Right lobe of liver (tissue), 6 donors: ENCODE results near the gene DCC. TPM values are rescaled to one million over a fixed set of nuclear protein-coding genes. Genes with fewer than 3 reads are reported as not detected.

Experiments
- ATAC-seq, 4 donors: fragments of 200-7000 bp; cut with Tn5 transposase; one replicate each; pipeline ENCODE4 v1.9.1; 2020; ENCODE audit warnings: mild to moderate bottlenecking in 4 of 4, moderate library complexity in 4 of 4
- DNase-seq, 3 donors: peaks; one replicate each; pipeline ENCODE4 v3.0.0-alpha.2; 2020
- H3K27ac ChIP-seq, 3 donors: fragments of 200-600 bp; one replicate each; pipeline ENCODE4 v1.8.0; 2022
- H3K27me3 ChIP-seq, 2 donors: fragments of 200-600 bp; one replicate each; pipeline ENCODE4 v1.8.0; 2022
- H3K36me3 ChIP-seq, 4 donors: fragments of 200-600 bp; sonication (generic) in 1 of 4; one replicate each; pipeline versions ENCODE4 v1.5.1 to v1.8.0; 2017 to 2022; ENCODE audit warnings: control low read depth in 1 of 4
- H3K4me1 ChIP-seq, 4 donors: fragments of 200-600 bp; sonication (generic) in 1 of 4; one replicate each; pipeline versions ENCODE4 v1.5.1 to v1.8.0; 2017 to 2022; ENCODE audit warnings: control low read depth in 1 of 4
- H3K4me3 ChIP-seq, 3 donors: fragments of 200-600 bp; one replicate each; pipeline ENCODE4 v1.8.0; 2022
- H3K9me3 ChIP-seq, 4 donors: fragments of 200-600 bp; sonication (generic) in 1 of 4; one replicate each; pipeline versions ENCODE4 v1.5.1 to v1.8.0; 2017 to 2022; ENCODE audit warnings: control low read depth in 1 of 4
- CTCF ChIP-seq, 4 donors: fragments of 200-600 bp in 3 of 4; fragments of 450-650 bp in 1 of 4; IDR thresholded peaks; one replicate each; pipeline versions ENCODE4 v1.5.1 to v1.8.0; 2016 to 2022; ENCODE audit warnings: antibody characterized with exemption in 4 of 4, mild to moderate bottlenecking in 2 of 4
- POLR2A ChIP-seq: fragments of 450-650 bp; IDR thresholded peaks from one replicate; pipeline ENCODE4 v1.6.1; 2017; ENCODE audit warnings: antibody characterized with exemption, mild to moderate bottlenecking
- WGBS: methylation state at CpG from one replicate; pipeline ENCODE4 v1.1.6; 2018; ENCODE audit warnings: low coverage, low lambda C conversion rate; ENCODE audit not compliant: insufficient coverage; ENCODE audit errors: missing lambda C conversion rate; 5-methylcytosine and 5-hydroxymethylcytosine counted together
- intact Hi-C, 2 donors: fragments of 100-400 bp; cut with DNase I; formaldehyde crosslinking; loops; one replicate each; pipeline versions ENCODE4 v1.11.2 to v1.14.1; 2022
- total RNA-seq, 6 experiments: library from RNA; depleted of rRNA in 2 of 6; stranded (reverse); fragments of >200 nt in 2 of 6; fragmentation: NEBNext Ultra II Directional in 3 of 6; extraction: Animal tissue kit (Norgen Biotek cat#: 25700) in 3 of 6; gene quantifications; one replicate each; pipeline versions ENCODE4 v1.1.0 to v1.2.4, GENCODE V29; 2016 to 2023
- donor health status: DM: no; HTN: yes; CAD: no.
- donor health status: DM: no; HTN: no; CAD: no.
- donor health status: DM: no; HTN: no; CAD: no.
- donor health status: DM: no; HTN: yes; CAD: no.
- donor health status: DM: no; HTN: yes; CAD: no.

DCC gene
- total RNA-seq, 6 experiments from 2014 or later, result 0.06 TPM; not detected in 5

DNA sequence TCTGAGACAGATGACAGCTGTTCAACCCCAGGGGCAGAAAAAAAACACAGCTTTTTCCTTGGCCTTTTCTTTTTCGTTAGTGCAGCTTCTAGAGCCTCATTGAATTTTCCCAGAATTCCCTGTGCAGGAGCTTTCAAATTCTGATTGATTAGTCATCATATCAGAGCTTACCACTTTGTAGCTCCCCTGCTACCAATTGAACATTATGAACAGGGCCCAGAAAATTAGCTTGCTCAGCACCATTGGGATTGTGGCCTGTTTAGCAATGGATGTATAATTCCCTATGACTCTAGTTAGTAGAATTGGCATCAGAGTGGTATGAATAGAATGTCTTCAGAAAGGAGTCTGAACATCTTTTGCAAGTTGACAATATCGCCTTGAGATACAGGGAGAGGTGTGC, 631.1 kb downstream of the DCC start:
- ATAC-seq (no peak), DNase-seq (no peak)
- Histone ChIP-seq H3K36me3 (no peaks in the 10 kb centered on the region), H3K27ac (no peak overlapping the region), H3K9me3 (no peaks in the 10 kb centered on the region), H3K4me3 (no peak overlapping the region), H3K4me1 (no peaks in the 10 kb centered on the region), H3K27me3 (no peaks in the 10 kb centered on the region)
- intact Hi-C loops, result no loop called here
- 78% methylated on average over 2 of the region's 2 CpGs for WGBS
- no peak for TF ChIP-seq CTCF (IDR thresholded peaks at IDR 0.05)
- TF ChIP-seq POLR2A, result no peak

DNA sequence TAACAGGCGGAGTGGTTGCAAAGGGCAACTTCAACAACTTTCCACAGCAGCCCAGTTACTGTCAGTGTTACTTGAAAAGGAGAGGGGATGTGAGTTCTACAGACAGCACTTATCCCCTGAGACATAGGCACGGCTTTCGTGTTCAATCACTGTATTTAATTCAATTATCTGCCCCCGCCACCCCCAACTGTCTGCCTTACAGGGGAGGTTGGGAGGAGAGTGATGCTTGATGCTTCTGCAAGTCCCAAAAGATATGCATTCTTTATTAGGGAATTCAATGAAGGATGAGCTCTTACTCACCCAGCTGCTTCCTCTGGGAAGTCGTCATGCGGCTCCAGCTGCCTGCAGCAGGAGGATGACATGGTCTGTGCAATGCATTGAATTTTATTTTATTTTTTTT, 639.9 kb downstream of the DCC start:
- TF ChIP-seq CTCF (IDR thresholded peaks at IDR 0.05), result no peak
- no peak for TF ChIP-seq POLR2A
- Histone ChIP-seq H3K36me3 (no peaks in the 10 kb centered on the region), H3K27me3 (no peaks in the 10 kb centered on the region), H3K9me3 (no peaks in the 10 kb centered on the region), H3K4me1 (no peaks in the 10 kb centered on the region), H3K4me3 (no peak overlapping the region), H3K27ac (no peak overlapping the region)
- ATAC-seq (no peak), DNase-seq (no peak)
- WGBS, result 52% methylated on average over 6 of the region's 6 CpGs
- intact Hi-C loops, result no loop called here

DNA sequence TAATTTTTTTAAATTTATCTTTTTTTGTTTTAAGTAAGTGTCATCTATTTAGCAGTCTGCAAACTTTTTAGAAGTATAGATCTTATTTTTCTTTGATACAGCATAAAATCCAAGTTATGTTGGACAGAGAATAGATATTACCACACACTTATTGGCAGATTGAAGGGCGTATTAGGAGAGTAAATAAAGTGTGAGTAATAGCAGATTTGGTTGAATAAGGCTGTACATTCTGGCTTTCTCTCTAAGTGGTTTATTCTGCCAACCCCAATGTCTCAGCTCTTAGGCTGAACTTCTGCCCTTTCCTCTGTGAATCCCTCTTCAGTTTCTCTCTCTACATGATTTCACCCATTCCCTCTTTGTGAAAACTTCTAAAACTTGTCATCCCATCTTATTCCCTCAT, 651.2 kb downstream of the DCC start:
- Histone ChIP-seq H3K4me3 (no peak overlapping the region), H3K36me3 (no peaks in the 10 kb centered on the region), H3K27me3 (no peaks in the 10 kb centered on the region), H3K27ac (no peak overlapping the region), H3K4me1 (peaks cover 0 to 16% (median 0%) of the 10 kb centered on the region in 4 donors), H3K9me3 (no peaks in the 10 kb centered on the region)
- TF ChIP-seq CTCF (IDR thresholded peaks at IDR 0.05) (no peak), POLR2A (no peak)
- peak in 3 of 4 donors; percentile 21 to 85 (median 62) for ATAC-seq
- WGBS, result 13% methylated on average over 1 of the region's 1 CpG
- DNase-seq, result no peak
- intact Hi-C loops, result no loop called here

DNA sequence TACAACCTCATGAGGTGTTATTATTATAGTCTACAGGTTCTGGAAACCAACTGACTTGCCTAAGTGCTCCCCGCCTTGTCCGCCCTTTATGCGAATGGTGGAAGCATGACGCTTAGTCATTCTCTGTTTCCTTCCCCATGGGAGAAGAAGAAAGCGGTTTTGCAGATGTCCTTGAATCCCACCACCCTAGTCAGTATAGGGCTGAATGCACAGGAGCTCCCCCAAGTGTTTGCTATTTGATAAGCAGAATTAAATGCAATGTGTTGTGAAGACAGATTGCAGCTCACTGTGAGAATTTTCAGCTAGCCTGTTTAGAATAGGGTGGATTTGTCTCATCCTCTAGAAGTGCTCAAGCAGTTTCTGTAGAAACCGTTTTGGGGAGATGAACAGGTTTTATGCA, 652.0 kb downstream of the DCC start:
- H3K9me3 ChIP-seq, result no peaks in the 10 kb centered on the region
- no peak overlapping the region for H3K4me3 ChIP-seq
- TF ChIP-seq CTCF (IDR thresholded peaks at IDR 0.05) (peak in 1 of 4 donors; percentile 28), POLR2A (no peak)
- WGBS, result 49% methylated on average over 6 of the region's 6 CpGs
- ATAC-seq (no peak), DNase-seq (no peak)
- H3K27ac ChIP-seq, result no peak overlapping the region
- no peaks in the 10 kb centered on the region for H3K27me3 ChIP-seq
- no peaks in the 10 kb centered on the region for H3K36me3 ChIP-seq
- H3K4me1 ChIP-seq, result peaks cover 0 to 16% (median 0%) of the 10 kb centered on the region in 4 donors
- intact Hi-C loops, result no loop called here

GRCh38 chr18:52995875-52996274, 655.9 kb downstream of the DCC start:
- H3K9me3 ChIP-seq, result no peaks in the 10 kb centered on the region
- H3K4me1 ChIP-seq, result peaks cover 0 to 11% (median 0%) of the 10 kb centered on the region in 4 donors
- intact Hi-C loops, result no loop called here
- no peaks in the 10 kb centered on the region for H3K27me3 ChIP-seq
- TF ChIP-seq CTCF (IDR thresholded peaks at IDR 0.05) (no peak), POLR2A (no peak)
- 77% methylated on average over 4 of the region's 4 CpGs for WGBS
- H3K36me3 ChIP-seq, result no peaks in the 10 kb centered on the region
- no peak overlapping the region for H3K4me3 ChIP-seq
- H3K27ac ChIP-seq, result no peak overlapping the region
- DNase-seq, result no peak
- no peak for ATAC-seq
